Lower leg skin (tissue), 4 donors: Measurements from ENCODE around the gene IQCK. TPM values are rescaled to one million over a fixed set of nuclear protein-coding genes. Genes with fewer than 3 reads are reported as not detected.
A peak's percentile ranks its signal among the peaks of the same experiment; 100 is the strongest.
"Not testable (repeated sequence)": the region's sequence is repeated elsewhere in the genome, so short reads cannot be mapped to it uniquely, and the experiment has no call there.

Experiments
- DNase-seq, 2 donors: peaks; one replicate each; pipeline ENCODE4 v3.0.0-alpha.2; 2019; ENCODE audit warnings: low spot score in 2 of 2
- H3K4me3 ChIP-seq: fragments of 200-600 bp; sonication (generic); 2 replicates; pipeline ENCODE4 v1.5.1; 2017; ENCODE audit warnings: mild to moderate bottlenecking, low read depth; ENCODE audit not compliant: poor library complexity, severe bottlenecking
- CTCF ChIP-seq, 3 donors: fragments of 450-650 bp; IDR thresholded peaks; one replicate each; pipeline ENCODE4 v1.5.1; 2016; ENCODE audit warnings: antibody characterized with exemption in 3 of 3, mild to moderate bottlenecking in 3 of 3, moderate library complexity in 2 of 3
- POLR2A ChIP-seq, 2 donors: fragments of 450-650 bp; IDR thresholded peaks; one replicate each; pipeline ENCODE4 v1.6.1; 2016 to 2017; ENCODE audit warnings: antibody characterized with exemption in 2 of 2, mild to moderate bottlenecking in 1 of 2, moderate library complexity in 1 of 2
- WGBS, 2 donors: methylation state at CpG; one replicate each; pipeline ENCODE4 v1.1.5; 2018; 5-methylcytosine and 5-hydroxymethylcytosine counted together
- intact Hi-C: fragments of 100-400 bp; cut with DNase I; formaldehyde crosslinking; loops from one replicate; pipeline ENCODE4 v1.15.0; 2023; ENCODE audit warnings: low total_unique reads
- total RNA-seq, 4 donors: library from RNA; depleted of rRNA; stranded (reverse); fragments of >200 nt; gene quantifications; one replicate each; pipeline ENCODE4 v1.1.0, GENCODE V29; 2016

Gene IQCK
- total RNA-seq, 4 donors from 2014 or later = 6.9 to 20.7 (median 10.9) TPM

- no peak for TF ChIP-seq POLR2A (IDR thresholded peaks at IDR 0.05)
- TF ChIP-seq CTCF (IDR thresholded peaks at IDR 0.05) = no peak
- 78 to 93% methylated on average over 1 of the region's 1 CpG for WGBS, 2 donors
- intact Hi-C loops = no loop called here
- no peak for DNase-seq
- no peak overlapping the region for H3K4me3 ChIP-seq
Measured at GRCh38 chr16:19785081-19785480, 67.0 kb downstream of the IQCK start.

- intact Hi-C loops = no loop called here
- H3K4me3 ChIP-seq = no peak overlapping the region
- 71 to 76% methylated on average over 10 of the region's 10 CpGs for WGBS, 2 donors
- DNase-seq = no peak
- TF ChIP-seq POLR2A (IDR thresholded peaks at IDR 0.05) (no peak), CTCF (IDR thresholded peaks at IDR 0.05) (no peak)
Measured at GRCh38 chr16:19785512-19786130, 67.5 kb downstream of the IQCK start.

- DNase-seq, intact Hi-C loops, H3K4me3 ChIP-seq: not testable (repeated sequence)
- 90% methylated on average over 2 of the region's 5 CpGs; no CpG with 5 or more reads in 1 of the 2 donors for WGBS, 2 donors
Measured at GRCh38 chr16:19801369-19801768, 83.3 kb downstream of the IQCK start.

GRCh38 chr16:19801824-19802223, 83.8 kb downstream of the IQCK start:
- DNase-seq, H3K4me3 ChIP-seq, intact Hi-C loops: not testable (repeated sequence)
- WGBS, 2 donors = 75% methylated on average over 1 of the region's 4 CpGs; no CpG with 5 or more reads in 1 of the 2 donors

- intact Hi-C loops = no loop called here
- WGBS, 2 donors = 75 to 78% methylated on average over 8 of the region's 8 CpGs
- TF ChIP-seq CTCF (IDR thresholded peaks at IDR 0.05) = no peak
- no peak for TF ChIP-seq POLR2A (IDR thresholded peaks at IDR 0.05)
- H3K4me3 ChIP-seq = no peak overlapping the region
- no peak for DNase-seq
Measured at GRCh38 chr16:19802612-19803011, 84.5 kb downstream of the IQCK start.

GRCh38 chr16:19804538-19805323, 86.7 kb downstream of the IQCK start:
- intact Hi-C loops = no loop called here
- peak; percentile 48 to 88 for DNase-seq
- 44 to 60% methylated on average over 10 of the region's 10 CpGs for WGBS, 2 donors
- H3K4me3 ChIP-seq = no peak overlapping the region
- TF ChIP-seq POLR2A (IDR thresholded peaks at IDR 0.05) (no peak), CTCF (IDR thresholded peaks at IDR 0.05) (no peak)
